Esophagus squamous epithelium (tissue), 4 donors: ENCODE measurements around the gene DPH6.

Source experiments
- CTCF ChIP-seq, 6 experiments: fragments of 450-650 bp in 4 of 6; fragments of 200-600 bp in 2 of 6; sonication (generic) in 2 of 6; IDR thresholded peaks; one replicate each; pipeline ENCODE4 v1.5.1; 2016 to 2019; ENCODE audit warnings: antibody characterized with exemption in 6 of 6, mild to moderate bottlenecking in 4 of 6, moderate library complexity in 4 of 6
- POLR2A ChIP-seq, 4 donors: fragments of 450-650 bp; IDR thresholded peaks; one replicate each; pipeline ENCODE4 v1.6.1; 2017; ENCODE audit warnings: antibody characterized with exemption in 4 of 4, mild to moderate bottlenecking in 4 of 4, moderate library complexity in 3 of 4

GRCh38 chr15:35496585-35496984 lies 49.4 kb downstream of the DPH6 start:
- TF ChIP-seq CTCF (IDR thresholded peaks at IDR 0.05) (no peak), POLR2A (IDR thresholded peaks at IDR 0.05) (no peak)
